UCSD-AML1 (cell line): Measurements from ENCODE around the gene TAC3.

Source experiments
- DNase-seq: peaks from one replicate; lab custom pipeline; 2025; ENCODE audit not compliant: unreplicated experiment; lab: John Stamatoyannopoulos, UW

TAC3 gene

DNA sequence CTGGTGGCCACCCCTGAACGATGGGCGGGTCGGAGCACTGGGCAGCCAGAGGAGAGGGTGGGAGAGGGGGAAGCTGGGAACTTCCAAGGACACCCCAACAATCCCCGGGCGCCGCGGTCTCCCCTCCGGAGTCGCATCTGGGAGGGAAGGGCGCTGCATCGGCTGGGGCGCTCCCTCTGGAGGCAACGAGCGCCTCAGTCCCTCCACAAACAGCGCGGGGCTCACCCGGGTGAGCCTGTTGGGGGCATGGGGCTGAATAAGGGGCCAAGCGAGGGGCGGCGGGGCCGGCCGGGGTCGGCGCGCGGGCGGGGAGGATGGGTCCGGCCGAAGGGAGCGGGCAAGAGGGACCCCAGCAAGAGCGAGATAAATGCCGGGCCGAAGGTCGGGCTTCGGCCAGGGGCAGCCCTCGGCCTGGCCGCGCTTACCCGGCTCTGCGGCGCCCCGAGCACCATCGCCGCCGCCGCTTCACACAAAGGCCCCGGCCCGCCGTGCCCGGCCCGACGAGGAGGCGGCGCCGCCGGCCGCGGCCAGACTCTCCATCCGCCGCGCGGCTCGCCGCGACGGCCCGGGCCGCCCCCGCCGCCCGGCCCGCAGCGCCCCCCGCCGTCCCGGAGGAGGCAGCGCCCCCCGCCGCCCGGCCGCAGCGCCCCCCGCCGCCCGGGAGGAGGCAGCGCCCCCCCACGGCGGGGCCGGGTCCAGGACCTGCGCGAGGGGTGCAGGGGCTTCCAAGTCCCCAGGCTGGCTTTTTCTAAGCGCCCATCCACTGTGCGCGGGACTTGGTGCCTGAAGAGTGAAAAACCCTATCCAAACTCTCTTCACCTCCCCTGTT lies 10.1 kb downstream of the TAC3 start, which contains the start of gene ZBTB39:
Gene ZBTB39 (minus strand): TSS at position 567 of the 829 bp plus-strand sequence. CDS start 1,629 bp downstream, outside the sequence.
- DNase-seq, result peak; percentile 80

GRCh38 chr12:57004651-57005050 lies 11.7 kb downstream of the TAC3 start:
- no peak for DNase-seq

DNA sequence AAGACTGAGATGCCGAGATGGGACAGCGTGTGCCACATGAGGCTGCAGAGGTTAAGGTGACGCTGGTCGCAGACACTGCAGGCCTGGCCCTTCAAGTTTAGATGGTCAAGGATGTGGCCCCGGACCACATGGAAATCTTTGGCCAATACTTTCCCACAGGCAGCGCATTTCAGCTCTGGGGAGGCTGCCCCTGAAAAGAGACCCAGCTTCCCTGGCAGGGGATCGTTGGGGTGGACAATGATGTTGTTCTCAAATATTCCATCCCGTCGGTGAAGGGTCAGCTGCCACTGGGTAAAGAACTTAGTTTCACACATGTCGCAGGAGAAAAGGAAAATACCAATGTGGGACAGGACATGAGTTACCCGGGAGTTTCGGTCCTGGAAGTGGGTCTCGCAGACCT lies 12.9 kb downstream of the TAC3 start:
- no peak for DNase-seq

DNA sequence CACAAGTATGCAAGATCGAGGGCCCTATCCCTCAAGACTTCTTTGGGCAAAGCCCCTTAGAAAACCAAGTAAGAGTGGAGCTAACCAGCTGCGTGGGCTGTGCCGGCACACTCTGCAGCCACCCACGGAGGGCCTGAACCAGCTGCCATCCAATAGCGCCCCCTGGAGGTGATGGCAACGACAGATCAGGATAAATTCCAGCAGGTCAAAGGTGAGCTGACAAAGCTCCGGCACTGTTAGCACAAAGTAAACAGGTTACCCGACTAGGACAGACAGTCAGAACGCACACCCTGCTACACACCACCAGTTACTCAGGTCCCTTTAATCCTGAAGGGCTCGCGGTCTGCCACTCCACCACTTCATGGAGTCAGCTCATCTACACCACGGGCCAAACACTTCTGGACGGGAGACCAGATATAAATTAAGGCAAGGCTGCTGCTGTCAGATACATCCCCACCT lies 14.9 kb downstream of the TAC3 start:
- peak; percentile 73 for DNase-seq

- no peak for DNase-seq
Observed at GRCh38 chr12:57000393-57000792, 15.9 kb downstream of the TAC3 start.

- no peak for DNase-seq
Observed at GRCh38 chr12:56999456-56999855, 16.9 kb downstream of the TAC3 start.

DNA sequence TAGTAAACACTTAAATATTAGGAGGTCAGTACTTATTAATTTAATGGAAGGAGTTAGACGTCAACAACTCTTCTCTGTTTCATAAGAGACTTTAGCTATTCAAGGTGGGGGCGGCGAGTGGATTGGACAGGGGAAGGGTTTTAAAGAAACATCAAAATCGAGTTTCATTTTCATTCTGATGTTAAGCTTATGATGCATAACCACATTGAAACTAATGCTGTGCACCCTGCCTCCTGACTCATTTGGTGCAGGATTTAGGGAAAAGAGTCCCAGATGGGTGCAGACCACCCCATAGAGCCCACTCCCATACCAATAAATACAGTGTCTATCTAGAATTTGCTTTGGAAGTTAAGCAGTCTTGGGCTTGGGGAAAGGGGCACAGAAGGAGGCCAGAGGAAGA lies 17.3 kb downstream of the TAC3 start:
- no peak for DNase-seq

GRCh38 chr12:56998316-56998715 lies 18.0 kb downstream of the TAC3 start:
- no peak for DNase-seq

GRCh38 chr12:56996793-56997545 lies 19.4 kb downstream of the TAC3 start:
- DNase-seq, result no peak

GRCh38 chr12:56995930-56996496 lies 20.3 kb downstream of the TAC3 start:
- no peak for DNase-seq

GRCh38 chr12:56995201-56995929 lies 21.0 kb downstream of the TAC3 start:
- no peak for DNase-seq

- no peak for DNase-seq
Observed at GRCh38 chr12:56994231-56994746, 22.0 kb downstream of the TAC3 start.

GRCh38 chr12:56993346-56993745 lies 23.0 kb downstream of the TAC3 start:
- no peak for DNase-seq

DNA sequence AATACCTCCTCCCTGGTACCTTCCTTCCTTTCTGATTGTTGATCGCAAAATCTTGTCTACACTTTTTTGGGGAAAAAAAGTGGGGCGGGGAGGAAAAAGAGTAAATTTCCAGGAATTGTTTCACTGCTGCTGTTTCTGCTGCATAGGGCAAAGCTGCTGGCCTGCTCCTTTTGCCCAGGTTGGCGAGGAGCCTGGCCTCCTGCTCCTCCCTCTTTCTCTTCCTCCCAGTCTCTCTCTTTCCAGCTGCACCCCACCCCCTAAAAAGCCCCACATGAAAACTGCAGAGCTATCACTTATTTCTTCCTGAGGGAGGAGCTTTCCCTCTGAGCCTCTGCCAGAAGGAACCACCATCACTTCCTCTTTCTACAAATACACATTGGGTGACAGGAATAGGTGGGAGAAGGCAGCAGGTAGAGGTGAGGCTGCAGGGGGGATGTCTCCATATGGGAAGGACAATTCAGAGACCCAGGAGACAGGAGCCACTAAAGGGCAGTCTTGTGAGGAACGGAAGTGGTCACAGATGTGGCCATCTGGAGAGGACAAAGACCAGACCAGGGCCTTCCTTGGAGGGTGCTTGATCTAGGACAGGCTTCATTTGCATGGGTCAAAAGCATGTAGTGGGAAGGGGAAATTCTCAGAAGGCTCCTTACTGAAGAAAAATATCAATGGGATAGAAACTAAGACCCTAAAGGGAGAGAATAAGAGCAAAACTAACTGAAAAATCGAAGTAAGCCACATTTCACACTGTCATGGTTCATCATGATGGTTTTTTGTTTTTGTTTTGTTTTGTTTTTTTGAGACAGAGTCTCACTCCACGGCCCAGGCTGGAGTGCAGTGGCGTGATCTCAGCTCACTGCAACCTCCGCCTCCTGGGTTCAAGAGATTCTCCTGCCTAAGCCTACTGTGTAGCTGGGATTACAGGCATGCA lies 24.7 kb downstream of the TAC3 start:
- peak; percentile 60 for DNase-seq

DNA sequence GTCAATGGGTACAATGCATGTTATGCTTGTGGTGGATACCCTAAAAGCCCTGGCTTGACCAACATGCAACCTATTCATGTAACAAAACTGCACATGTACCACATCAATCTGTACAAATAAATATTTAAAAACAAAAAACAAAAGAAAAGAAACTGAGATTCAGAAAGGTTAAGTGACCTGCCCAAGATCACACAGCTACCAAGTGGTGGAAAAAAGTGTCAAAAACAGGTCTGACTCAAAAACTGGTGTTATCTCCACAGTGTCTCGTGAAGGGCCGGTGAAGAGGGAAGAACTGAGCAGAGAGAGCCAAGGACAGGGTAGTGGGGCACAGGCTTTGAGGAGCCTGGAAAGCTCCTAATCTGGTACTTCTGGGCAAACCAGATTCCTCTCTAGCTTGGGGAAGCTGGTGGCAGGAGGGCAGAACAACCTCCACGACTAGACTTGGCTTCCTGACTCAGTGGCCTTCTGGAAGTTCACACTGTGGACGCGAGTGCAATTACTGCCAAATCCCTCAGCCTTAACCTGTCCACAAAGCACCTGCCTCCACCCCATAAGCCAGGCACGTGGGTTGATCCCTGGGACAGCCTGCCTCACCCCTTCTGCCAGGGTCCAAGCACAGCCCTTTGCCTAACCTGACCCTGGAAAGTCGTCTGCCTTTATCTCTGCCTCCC lies 25.5 kb downstream of the TAC3 start:
- no peak for DNase-seq

- DNase-seq, result no peak
Observed at GRCh38 chr12:56989861-56990610, 26.3 kb downstream of the TAC3 start.

DNA sequence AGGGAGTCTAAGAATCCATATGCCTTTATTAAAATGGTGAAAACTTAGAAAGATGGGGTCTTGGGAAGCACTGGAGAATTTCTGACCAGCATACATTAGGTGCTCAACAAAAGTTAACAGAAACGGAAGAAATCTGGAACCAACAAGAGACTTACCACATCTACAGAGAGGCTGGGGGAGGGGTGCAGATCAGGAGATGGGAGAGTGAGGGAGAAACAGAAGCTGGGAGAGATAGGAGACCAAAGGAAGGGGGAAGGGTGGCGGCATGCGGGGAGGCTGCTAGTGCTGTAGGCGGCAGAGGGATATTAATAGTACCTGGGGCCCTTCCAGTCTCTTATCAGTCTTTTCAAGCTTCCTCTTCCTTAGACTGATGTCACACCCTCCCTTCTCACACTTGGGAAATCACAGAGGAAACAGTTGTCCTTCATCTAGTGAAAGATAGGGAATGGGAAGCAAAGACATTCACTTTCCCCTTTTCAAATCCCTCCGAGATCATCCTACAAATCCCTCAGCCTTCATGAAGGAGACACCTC lies 28.1 kb downstream of the TAC3 start:
- DNase-seq, result peak; percentile 89

- DNase-seq, result peak; percentile 79
Observed at GRCh38 chr12:56987551-56988053, 28.7 kb downstream of the TAC3 start.
